Neutrophil (primary cell): ENCODE results near the gene FIZ1.
A peak's percentile ranks its signal among the peaks of the same experiment; 100 is the strongest.
"Not testable (repeated sequence)": the region's sequence is repeated elsewhere in the genome, so short reads cannot be mapped to it uniquely, and the experiment has no call there.

Experiments used
- H3K27ac ChIP-seq: fragments of 200-600 bp; sonication (generic); 2 replicates; pipeline ENCODE4 v1.5.1; 2016; ENCODE audit warnings: mild to moderate bottlenecking, moderate library complexity
- H3K27me3 ChIP-seq: fragments of 200-600 bp; sonication (generic); 2 replicates; pipeline ENCODE4 v1.6.0; 2016; ENCODE audit warnings: mild to moderate bottlenecking
- H3K36me3 ChIP-seq: fragments of 200-600 bp; sonication (generic); 2 replicates; pipeline ENCODE4 v1.5.1; 2017
- H3K4me1 ChIP-seq, 2 experiments: fragments of 200-600 bp in 1 of 2; sonication (generic) in 1 of 2; 1 replicate in 1 of 2; 2 replicates in 1 of 2; pipeline versions ENCODE4 v1.5.1 to v1.6.1; 2013 to 2016; ENCODE audit warnings: low read depth in 1 of 2, low read length in 1 of 2, mild to moderate bottlenecking in 1 of 2, moderate library complexity in 1 of 2; ENCODE audit not compliant: control insufficient read depth in 1 of 2, insufficient read depth in 1 of 2
- H3K4me3 ChIP-seq, 2 experiments: fragments of 200-600 bp in 1 of 2; sonication (generic) in 1 of 2; 1 replicate in 1 of 2; 2 replicates in 1 of 2; pipeline ENCODE4 v1.5.1; 2013 to 2016; ENCODE audit warnings: low read depth in 1 of 2, low read length in 1 of 2, mild to moderate bottlenecking in 1 of 2, moderate library complexity in 1 of 2
- H3K9me3 ChIP-seq: fragments of 200-600 bp; sonication (generic); 2 replicates; pipeline ENCODE4 v1.5.1; 2016
- CTCF ChIP-seq: fragments of 200-600 bp; sonication (generic); IDR thresholded peaks from 2 replicates; pipeline ENCODE4 v1.5.1; 2016; ENCODE audit warnings: antibody characterized with exemption

FIZ1 gene

GRCh38 chr19:55590109-55590508 lies 9.2 kb downstream of the FIZ1 start:
- H3K4me1 ChIP-seq, result peaks cover 5 to 8% of the 10 kb centered on the region in 2 experiments
- TF ChIP-seq CTCF, result no peak
- H3K36me3 ChIP-seq, result peaks cover 6% of the 10 kb centered on the region
- no peak overlapping the region for H3K4me3 ChIP-seq
- H3K9me3 ChIP-seq, result no peaks in the 10 kb centered on the region
- no peak overlapping the region for H3K27ac ChIP-seq
- H3K27me3 ChIP-seq, result peaks cover 39% of the 10 kb centered on the region

GRCh38 chr19:55588738-55589137 lies 10.6 kb downstream of the FIZ1 start:
- Histone ChIP-seq H3K4me3 (no peak overlapping the region), H3K27ac (no peak overlapping the region), H3K4me1 (peaks cover 5 to 8% of the 10 kb centered on the region in 2 experiments), H3K36me3 (peaks cover 4% of the 10 kb centered on the region), H3K9me3 (no peaks in the 10 kb centered on the region), H3K27me3 (peaks cover 52% of the 10 kb centered on the region)
- no peak for TF ChIP-seq CTCF

- peaks cover 5 to 8% of the 10 kb centered on the region in 2 experiments for H3K4me1 ChIP-seq
- no peak overlapping the region for H3K27ac ChIP-seq
- H3K9me3 ChIP-seq, result no peaks in the 10 kb centered on the region
- no peak for TF ChIP-seq CTCF
- H3K36me3 ChIP-seq, result no peaks in the 10 kb centered on the region
- peak overlapping the region; percentile 33 for H3K4me3 ChIP-seq
- peaks cover 59% of the 10 kb centered on the region for H3K27me3 ChIP-seq
Measured at GRCh38 chr19:55586976-55587668, 12.2 kb downstream of the FIZ1 start.

GRCh38 chr19:55585658-55586339 lies 13.5 kb downstream of the FIZ1 start:
- Histone ChIP-seq H3K9me3 (no peaks in the 10 kb centered on the region), H3K27me3 (peaks cover 69% of the 10 kb centered on the region), H3K4me1 (peaks cover 11 to 15% of the 10 kb centered on the region in 2 experiments), H3K4me3 (no peak overlapping the region), H3K27ac (no peak overlapping the region), H3K36me3 (no peaks in the 10 kb centered on the region)
- TF ChIP-seq CTCF, result no peak

- TF ChIP-seq CTCF, result no peak
- peaks cover 69% of the 10 kb centered on the region for H3K27me3 ChIP-seq
- no peak overlapping the region for H3K27ac ChIP-seq
- H3K9me3 ChIP-seq, result no peaks in the 10 kb centered on the region
- H3K36me3 ChIP-seq, result no peaks in the 10 kb centered on the region
- H3K4me3 ChIP-seq, result no peak overlapping the region
- peaks cover 14 to 24% of the 10 kb centered on the region in 2 experiments for H3K4me1 ChIP-seq
Measured at GRCh38 chr19:55584871-55585270, 14.4 kb downstream of the FIZ1 start.

GRCh38 chr19:55583897-55584296 lies 15.4 kb downstream of the FIZ1 start:
- H3K36me3 ChIP-seq, H3K9me3 ChIP-seq, H3K4me3 ChIP-seq, H3K27ac ChIP-seq: not testable (repeated sequence)
- H3K4me1 ChIP-seq, result peaks cover 14 to 24% of the 10 kb centered on the region in 2 experiments
- H3K27me3 ChIP-seq, result peaks cover 69% of the 10 kb centered on the region

GRCh38 chr19:55582284-55582683 lies 17.0 kb downstream of the FIZ1 start:
- H3K4me1 ChIP-seq, result peaks cover 14 to 21% of the 10 kb centered on the region in 2 experiments
- not testable (repeated sequence) for H3K9me3 ChIP-seq, H3K27ac ChIP-seq, H3K36me3 ChIP-seq, H3K4me3 ChIP-seq
- H3K27me3 ChIP-seq, result peaks cover 52% of the 10 kb centered on the region
